Fibroblast of lung (primary cell): Measurements from ENCODE around the gene XCR1. TPM values are rescaled to one million over a fixed set of nuclear protein-coding genes. Genes with fewer than 3 reads are reported as not detected.

Source experiments
- DNase-seq, 2 donors: peaks; one replicate each; pipeline versions ENCODE4 v3.0.0 to v3.0.0-alpha.2; 2010; ENCODE audit warnings: low read depth in 2 of 2
- H2AFZ ChIP-seq: 2 replicates; pipeline ENCODE4 v1.5.1; 2012; ENCODE audit warnings: low read length, control low read depth, inconsistent platforms
- H3K27ac ChIP-seq: 2 replicates; pipeline ENCODE4 v1.5.1; 2011; ENCODE audit warnings: low read length, control low read depth; ENCODE audit not compliant: insufficient read depth
- H3K27me3 ChIP-seq: 2 replicates; pipeline ENCODE4 v1.5.1; 2011; ENCODE audit warnings: mild to moderate bottlenecking, low read length; ENCODE audit not compliant: control insufficient read depth, insufficient read depth
- H3K36me3 ChIP-seq: 2 replicates; pipeline ENCODE4 v1.5.1; 2011; ENCODE audit warnings: low read length; ENCODE audit not compliant: control insufficient read depth, insufficient read depth
- H3K4me1 ChIP-seq: 2 replicates; pipeline ENCODE4 v1.5.1; 2011; ENCODE audit warnings: low read length; ENCODE audit not compliant: control insufficient read depth, insufficient read depth; ENCODE audit errors: extremely low read depth
- H3K4me2 ChIP-seq: 2 replicates; pipeline ENCODE4 v1.5.1; 2011; ENCODE audit warnings: low read length, control low read depth; ENCODE audit not compliant: insufficient read depth; ENCODE audit errors: extremely low read depth
- H3K4me3 ChIP-seq, 4 experiments: fragments of 200-600 bp in 1 of 4; sonication (generic) in 1 of 4; replicated peaks in 1 of 4; 2 replicates each; pipeline ENCODE4 v1.5.1; 2011 to 2016; ENCODE audit warnings: low read length in 4 of 4, low read depth in 3 of 4, mild to moderate bottlenecking in 3 of 4, control low read depth in 2 of 4, inconsistent platforms in 1 of 4, mixed read lengths in 1 of 4; ENCODE audit not compliant: insufficient read depth in 1 of 4; ENCODE audit errors: control extremely low read depth in 1 of 4
- H3K79me2 ChIP-seq: 2 replicates; pipeline ENCODE4 v1.5.1; 2012; ENCODE audit warnings: mild to moderate bottlenecking, low read length, inconsistent platforms; ENCODE audit not compliant: control insufficient read depth, insufficient read depth
- H3K9ac ChIP-seq: 2 replicates; pipeline ENCODE4 v1.5.1; 2011; ENCODE audit warnings: mild to moderate bottlenecking, low read length, control low read depth; ENCODE audit not compliant: insufficient read depth
- H3K9me3 ChIP-seq: 2 replicates; pipeline ENCODE4 v1.5.1; 2012; ENCODE audit warnings: low read depth, low read length; ENCODE audit not compliant: control insufficient read depth, insufficient read depth
- H4K20me1 ChIP-seq: 2 replicates; pipeline ENCODE4 v1.5.1; 2011; ENCODE audit warnings: low read length; ENCODE audit not compliant: control insufficient read depth, insufficient read depth; ENCODE audit errors: extremely low read depth
- EZH2 ChIP-seq: IDR thresholded peaks from 2 replicates; pipeline ENCODE4 v1.5.1; 2012; ENCODE audit warnings: low read length, control low read depth, mild to moderate bottlenecking; ENCODE audit errors: missing control alignments
- polyA plus RNA-seq, 2 donors: library from polyadenylated mRNA; depleted of rRNA in 1 of 2; stranded (reverse) in 1 of 2; unstranded in 1 of 2; fragments of >200 nt; gene quantifications; 2 replicates each; pipeline ENCODE4 v1.2.1, GENCODE V29; 2011 to 2012; ENCODE audit warnings: missing spikeins in 1 of 2
- total RNA-seq: library from RNA; depleted of rRNA; stranded (reverse); fragments of >200 nt; gene quantifications from 2 replicates; pipeline ENCODE4 v1.2.1, GENCODE V29; 2014
- TF ChIP-seq, protein P1 (sequence below), 2 donors: IDR thresholded peaks in 1 of 2; conservative IDR thresholded peaks in 1 of 2; 1 replicate in 1 of 2; 2 replicates in 1 of 2; pipeline ENCODE4 v1.5.1; 2011 to 2012; ENCODE audit warnings: low read length in 2 of 2, control low read depth in 1 of 2, inconsistent platforms in 1 of 2, low read depth in 1 of 2, mild to moderate bottlenecking in 1 of 2

The XCR1 gene
- total and polyA plus RNA-seq, 2 donors (not counting 1 experiment from before 2014, with no cell fraction given) = under 0.01 to 0.01 TPM

DNA sequence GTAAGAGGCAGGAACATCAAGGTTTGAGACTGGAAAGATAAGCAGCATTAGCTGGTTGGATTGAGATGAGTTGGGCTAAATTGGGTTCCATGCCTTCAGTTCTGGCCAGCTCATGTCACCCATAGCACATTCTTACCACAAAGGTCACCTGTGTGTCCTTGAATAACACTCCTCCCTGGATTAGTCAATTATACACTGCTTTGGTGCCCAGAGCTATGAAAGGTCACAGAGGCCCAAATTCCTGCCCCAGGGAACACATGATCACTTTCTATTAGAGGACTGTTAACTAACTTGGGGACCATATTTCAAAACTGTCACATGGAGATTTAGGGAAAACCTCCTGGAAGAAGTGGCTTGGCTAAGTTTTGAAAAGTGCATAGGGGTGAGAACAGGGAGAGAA is 40.1 kb upstream of the XCR1 start:
- no peak for TF ChIP-seq EZH2
- TF ChIP-seq, protein P1, sequence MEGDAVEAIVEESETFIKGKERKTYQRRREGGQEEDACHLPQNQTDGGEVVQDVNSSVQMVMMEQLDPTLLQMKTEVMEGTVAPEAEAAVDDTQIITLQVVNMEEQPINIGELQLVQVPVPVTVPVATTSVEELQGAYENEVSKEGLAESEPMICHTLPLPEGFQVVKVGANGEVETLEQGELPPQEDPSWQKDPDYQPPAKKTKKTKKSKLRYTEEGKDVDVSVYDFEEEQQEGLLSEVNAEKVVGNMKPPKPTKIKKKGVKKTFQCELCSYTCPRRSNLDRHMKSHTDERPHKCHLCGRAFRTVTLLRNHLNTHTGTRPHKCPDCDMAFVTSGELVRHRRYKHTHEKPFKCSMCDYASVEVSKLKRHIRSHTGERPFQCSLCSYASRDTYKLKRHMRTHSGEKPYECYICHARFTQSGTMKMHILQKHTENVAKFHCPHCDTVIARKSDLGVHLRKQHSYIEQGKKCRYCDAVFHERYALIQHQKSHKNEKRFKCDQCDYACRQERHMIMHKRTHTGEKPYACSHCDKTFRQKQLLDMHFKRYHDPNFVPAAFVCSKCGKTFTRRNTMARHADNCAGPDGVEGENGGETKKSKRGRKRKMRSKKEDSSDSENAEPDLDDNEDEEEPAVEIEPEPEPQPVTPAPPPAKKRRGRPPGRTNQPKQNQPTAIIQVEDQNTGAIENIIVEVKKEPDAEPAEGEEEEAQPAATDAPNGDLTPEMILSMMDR (conservative IDR thresholded peaks at IDR 0.05 in 1 of 2, IDR thresholded peaks at IDR 0.05 in 1 of 2; ENCODE audit: low read depth in 1 of 2, low read length in 2 of 2) = no peak
- Histone ChIP-seq H3K4me3 (no peak overlapping the region), H3K27ac (no peak overlapping the region), H4K20me1 (no peaks in the 10 kb centered on the region), H3K4me2 (no peak overlapping the region), H3K79me2 (no peaks in the 10 kb centered on the region), H3K27me3 (peaks cover 10% of the 10 kb centered on the region), H3K9ac (no peak overlapping the region), H2AFZ (no peak overlapping the region), H3K9me3 (no peaks in the 10 kb centered on the region), H3K36me3 (no peaks in the 10 kb centered on the region), H3K4me1 (no peaks in the 10 kb centered on the region)
- DNase-seq = no peak

DNA sequence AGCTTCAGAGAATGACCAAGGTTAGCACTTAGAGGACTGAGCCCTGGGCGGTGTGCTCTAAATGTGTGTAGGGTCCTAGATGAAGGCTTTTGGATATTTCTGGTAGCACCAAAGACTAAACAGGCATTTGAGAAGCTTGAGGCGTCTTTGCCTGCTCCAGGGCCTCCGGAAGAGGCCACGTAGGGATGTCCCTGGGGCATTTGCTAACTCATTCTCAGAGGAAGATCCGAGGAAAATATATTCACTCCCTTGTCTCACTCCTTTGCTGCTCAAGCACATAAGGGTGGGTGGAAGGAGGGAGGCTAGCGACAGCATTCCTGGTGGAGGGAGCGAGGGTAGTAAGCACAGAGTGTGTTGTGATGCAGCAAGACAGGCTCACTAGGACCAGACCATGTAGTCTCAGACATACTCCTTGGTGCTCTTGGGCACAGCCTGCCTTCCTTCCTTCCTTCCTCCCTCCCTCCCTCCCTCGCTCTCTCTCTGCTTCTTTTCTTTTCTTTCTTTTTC is 38.5 kb upstream of the XCR1 start:
- no peaks in the 10 kb centered on the region for H3K9me3 ChIP-seq
- H3K4me3 ChIP-seq = no peak overlapping the region
- no peaks in the 10 kb centered on the region for H3K36me3 ChIP-seq
- no peaks in the 10 kb centered on the region for H3K79me2 ChIP-seq
- H3K9ac ChIP-seq = no peak overlapping the region
- no peak overlapping the region for H3K4me2 ChIP-seq
- no peak overlapping the region for H3K27ac ChIP-seq
- peaks cover 10% of the 10 kb centered on the region for H3K27me3 ChIP-seq
- no peak for DNase-seq
- no peak overlapping the region for H2AFZ ChIP-seq
- H3K4me1 ChIP-seq = no peaks in the 10 kb centered on the region
- H4K20me1 ChIP-seq = no peaks in the 10 kb centered on the region
- TF ChIP-seq, protein P1 (conservative IDR thresholded peaks at IDR 0.05 in 1 of 2, IDR thresholded peaks at IDR 0.05 in 1 of 2; ENCODE audit: low read depth in 1 of 2, low read length in 2 of 2) = no peak
- no peak for TF ChIP-seq EZH2

DNA sequence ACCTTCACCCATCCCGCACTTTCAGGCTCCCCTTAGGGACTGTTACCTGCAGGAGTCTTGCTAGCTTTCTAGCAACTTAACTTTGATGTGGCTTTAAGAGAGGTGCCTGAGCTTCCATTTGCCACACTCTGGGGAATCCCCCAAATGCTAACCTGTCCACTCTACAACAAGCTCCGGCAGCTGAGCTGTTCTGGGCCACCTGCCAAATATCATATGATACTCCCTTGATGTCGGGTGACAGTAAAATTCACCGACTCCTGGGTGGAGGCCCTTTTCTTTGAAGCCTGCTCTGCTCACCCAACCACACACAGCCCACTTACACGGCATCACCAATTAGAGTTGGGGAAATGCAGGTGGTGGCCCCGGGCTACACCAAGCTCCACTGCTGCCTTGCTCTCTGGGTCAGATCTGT is 38.0 kb upstream of the XCR1 start:
- no peak overlapping the region for H2AFZ ChIP-seq
- H3K27ac ChIP-seq = no peak overlapping the region
- no peaks in the 10 kb centered on the region for H4K20me1 ChIP-seq
- TF ChIP-seq, protein P1 (conservative IDR thresholded peaks at IDR 0.05 in 1 of 2, IDR thresholded peaks at IDR 0.05 in 1 of 2; ENCODE audit: low read depth in 1 of 2, low read length in 2 of 2) = no peak
- TF ChIP-seq EZH2 = no peak
- no peaks in the 10 kb centered on the region for H3K36me3 ChIP-seq
- H3K4me3 ChIP-seq = no peak overlapping the region
- no peak for DNase-seq
- H3K4me1 ChIP-seq = no peaks in the 10 kb centered on the region
- no peaks in the 10 kb centered on the region for H3K79me2 ChIP-seq
- H3K27me3 ChIP-seq = peaks cover 10% of the 10 kb centered on the region
- H3K9me3 ChIP-seq = no peaks in the 10 kb centered on the region
- no peak overlapping the region for H3K9ac ChIP-seq
- H3K4me2 ChIP-seq = no peak overlapping the region
